IPS-20b (cell line): ENCODE measurements around the gene BTBD16.

Experiments used
- H3K27ac ChIP-seq: one replicate; pipeline ENCODE4 v1.5.1; 2013; ENCODE audit warnings: low read length
- H3K27me3 ChIP-seq: 2 replicates; pipeline ENCODE4 v1.6.1; 2013; ENCODE audit warnings: mild to moderate bottlenecking, low read length, inconsistent platforms; ENCODE audit not compliant: insufficient read depth
- H3K36me3 ChIP-seq: 2 replicates; pipeline ENCODE4 v1.6.1; 2013; ENCODE audit warnings: low read depth, mild to moderate bottlenecking, inconsistent platforms, low read length, moderate library complexity; ENCODE audit not compliant: insufficient read depth
- H3K4me1 ChIP-seq: 2 replicates; pipeline ENCODE4 v1.6.1; 2013; ENCODE audit warnings: mild to moderate bottlenecking, control low read depth, inconsistent platforms, low read length, moderate library complexity; ENCODE audit not compliant: insufficient read depth
- H3K4me3 ChIP-seq: 2 replicates; pipeline ENCODE4 v1.5.1; 2013; ENCODE audit warnings: mild to moderate bottlenecking, low read length, inconsistent platforms
- H3K9ac ChIP-seq: 2 replicates; pipeline ENCODE4 v1.6.1; 2013; ENCODE audit warnings: low read depth, mild to moderate bottlenecking, inconsistent platforms, low read length, moderate library complexity
- H3K9me3 ChIP-seq: 2 replicates; pipeline ENCODE4 v1.6.1; 2013; ENCODE audit warnings: mild to moderate bottlenecking, low read depth, low read length, inconsistent platforms; ENCODE audit not compliant: insufficient read depth

BTBD16 gene

GRCh38 chr10:122237331-122237990, 33.6 kb upstream of the BTBD16 start:
- H3K4me1 ChIP-seq = no peaks in the 10 kb centered on the region
- no peaks in the 10 kb centered on the region for H3K27me3 ChIP-seq
- H3K27ac ChIP-seq = no peak overlapping the region
- no peak overlapping the region for H3K4me3 ChIP-seq
- H3K9me3 ChIP-seq = no peaks in the 10 kb centered on the region
- H3K36me3 ChIP-seq = peaks cover 91% of the 10 kb centered on the region
- H3K9ac ChIP-seq = no peak overlapping the region

DNA sequence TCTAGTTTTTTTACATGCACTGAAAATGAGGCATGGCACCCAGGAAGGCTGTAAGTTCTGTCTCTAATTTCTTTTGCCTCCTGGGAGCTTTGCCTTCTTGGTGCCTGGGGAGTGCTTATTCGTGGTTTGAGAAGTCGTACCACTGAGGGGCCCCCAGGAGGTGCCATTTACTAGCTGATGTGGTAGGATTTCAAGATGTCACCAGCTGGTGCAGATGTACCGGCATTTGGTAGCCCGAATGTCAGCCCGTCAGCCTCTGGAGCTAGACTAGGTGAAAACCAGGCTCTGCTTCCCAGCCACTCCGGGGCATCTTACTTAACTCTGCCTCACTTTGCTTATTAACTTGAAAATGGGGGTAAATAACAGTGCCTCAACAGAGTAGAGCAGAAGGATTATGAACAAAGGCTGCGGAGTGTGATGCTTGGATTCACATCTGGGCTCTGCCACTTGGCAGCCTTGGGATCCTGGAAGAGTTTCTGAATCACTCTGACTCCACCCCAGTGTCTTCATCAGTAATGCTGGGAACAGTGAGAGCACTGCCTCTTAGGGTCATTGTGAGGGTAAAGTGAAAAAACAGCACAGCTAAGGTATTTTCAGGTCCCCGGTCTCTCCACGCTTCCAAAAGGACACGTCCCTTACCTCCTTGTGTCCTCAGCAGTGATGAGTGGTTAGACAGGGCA, 31.4 kb upstream of the BTBD16 start:
- no peak overlapping the region for H3K9ac ChIP-seq
- H3K27me3 ChIP-seq = no peaks in the 10 kb centered on the region
- no peak overlapping the region for H3K4me3 ChIP-seq
- no peaks in the 10 kb centered on the region for H3K4me1 ChIP-seq
- H3K36me3 ChIP-seq = peaks cover 91% of the 10 kb centered on the region
- H3K27ac ChIP-seq = no peak overlapping the region
- no peaks in the 10 kb centered on the region for H3K9me3 ChIP-seq

- no peak overlapping the region for H3K9ac ChIP-seq
- H3K27me3 ChIP-seq = no peaks in the 10 kb centered on the region
- H3K9me3 ChIP-seq = no peaks in the 10 kb centered on the region
- H3K27ac ChIP-seq = no peak overlapping the region
- H3K36me3 ChIP-seq = peaks cover 97% of the 10 kb centered on the region
- H3K4me1 ChIP-seq = no peaks in the 10 kb centered on the region
- H3K4me3 ChIP-seq = no peak overlapping the region
These were observed 30.7 kb upstream of the BTBD16 start for GRCh38 chr10:122240401-122240800.

GRCh38 chr10:122241836-122242235, 29.3 kb upstream of the BTBD16 start:
- Histone ChIP-seq H3K27ac (no peak overlapping the region), H3K9ac (no peak overlapping the region), H3K4me3 (no peak overlapping the region), H3K36me3 (peaks cover 96% of the 10 kb centered on the region), H3K9me3 (no peaks in the 10 kb centered on the region), H3K4me1 (no peaks in the 10 kb centered on the region), H3K27me3 (no peaks in the 10 kb centered on the region)

DNA sequence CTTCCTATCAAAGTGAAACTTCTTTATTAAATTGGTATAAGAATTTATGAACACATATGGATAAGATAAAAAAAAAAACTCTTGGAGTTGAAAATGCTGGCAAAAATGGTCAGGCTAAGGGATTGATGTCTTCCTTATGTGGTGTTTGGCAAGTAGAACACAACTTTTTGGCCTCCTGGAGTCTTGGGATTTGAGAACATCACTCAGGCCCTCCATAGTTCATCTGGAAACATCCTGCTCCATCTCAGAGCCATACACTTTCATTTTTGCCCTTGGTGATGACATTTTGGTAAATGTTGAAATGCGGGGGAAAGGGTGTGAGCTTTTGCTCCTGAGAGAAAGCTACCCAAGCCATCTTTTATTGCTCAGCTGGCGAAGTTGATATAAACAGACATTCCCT, 27.5 kb upstream of the BTBD16 start:
- H3K27me3 ChIP-seq = no peaks in the 10 kb centered on the region
- H3K4me3 ChIP-seq = no peak overlapping the region
- no peak overlapping the region for H3K27ac ChIP-seq
- peaks cover 89% of the 10 kb centered on the region for H3K36me3 ChIP-seq
- H3K4me1 ChIP-seq = no peaks in the 10 kb centered on the region
- no peaks in the 10 kb centered on the region for H3K9me3 ChIP-seq
- no peak overlapping the region for H3K9ac ChIP-seq

GRCh38 chr10:122244001-122244975, 26.8 kb upstream of the BTBD16 start:
- no peak overlapping the region for H3K27ac ChIP-seq
- H3K4me1 ChIP-seq = no peaks in the 10 kb centered on the region
- no peaks in the 10 kb centered on the region for H3K27me3 ChIP-seq
- H3K36me3 ChIP-seq = peaks cover 89% of the 10 kb centered on the region
- H3K9me3 ChIP-seq = no peaks in the 10 kb centered on the region
- no peak overlapping the region for H3K4me3 ChIP-seq
- no peak overlapping the region for H3K9ac ChIP-seq

GRCh38 chr10:122245136-122245535, 26.0 kb upstream of the BTBD16 start:
- Histone ChIP-seq H3K36me3 (peaks cover 89% of the 10 kb centered on the region), H3K4me3 (no peak overlapping the region), H3K4me1 (no peaks in the 10 kb centered on the region), H3K27me3 (no peaks in the 10 kb centered on the region), H3K27ac (no peak overlapping the region), H3K9ac (no peak overlapping the region), H3K9me3 (no peaks in the 10 kb centered on the region)

- H3K36me3 ChIP-seq = peaks cover 82% of the 10 kb centered on the region
- no peak overlapping the region for H3K4me3 ChIP-seq
- no peak overlapping the region for H3K27ac ChIP-seq
- no peaks in the 10 kb centered on the region for H3K4me1 ChIP-seq
- no peaks in the 10 kb centered on the region for H3K9me3 ChIP-seq
- no peaks in the 10 kb centered on the region for H3K27me3 ChIP-seq
- no peak overlapping the region for H3K9ac ChIP-seq
These were observed 25.2 kb upstream of the BTBD16 start for GRCh38 chr10:122245897-122246296.

GRCh38 chr10:122246830-122247520, 24.1 kb upstream of the BTBD16 start:
- Histone ChIP-seq H3K9ac (no peak overlapping the region), H3K9me3 (no peaks in the 10 kb centered on the region), H3K4me3 (no peak overlapping the region), H3K4me1 (no peaks in the 10 kb centered on the region), H3K27ac (no peak overlapping the region), H3K27me3 (no peaks in the 10 kb centered on the region), H3K36me3 (peaks cover 80% of the 10 kb centered on the region)

DNA sequence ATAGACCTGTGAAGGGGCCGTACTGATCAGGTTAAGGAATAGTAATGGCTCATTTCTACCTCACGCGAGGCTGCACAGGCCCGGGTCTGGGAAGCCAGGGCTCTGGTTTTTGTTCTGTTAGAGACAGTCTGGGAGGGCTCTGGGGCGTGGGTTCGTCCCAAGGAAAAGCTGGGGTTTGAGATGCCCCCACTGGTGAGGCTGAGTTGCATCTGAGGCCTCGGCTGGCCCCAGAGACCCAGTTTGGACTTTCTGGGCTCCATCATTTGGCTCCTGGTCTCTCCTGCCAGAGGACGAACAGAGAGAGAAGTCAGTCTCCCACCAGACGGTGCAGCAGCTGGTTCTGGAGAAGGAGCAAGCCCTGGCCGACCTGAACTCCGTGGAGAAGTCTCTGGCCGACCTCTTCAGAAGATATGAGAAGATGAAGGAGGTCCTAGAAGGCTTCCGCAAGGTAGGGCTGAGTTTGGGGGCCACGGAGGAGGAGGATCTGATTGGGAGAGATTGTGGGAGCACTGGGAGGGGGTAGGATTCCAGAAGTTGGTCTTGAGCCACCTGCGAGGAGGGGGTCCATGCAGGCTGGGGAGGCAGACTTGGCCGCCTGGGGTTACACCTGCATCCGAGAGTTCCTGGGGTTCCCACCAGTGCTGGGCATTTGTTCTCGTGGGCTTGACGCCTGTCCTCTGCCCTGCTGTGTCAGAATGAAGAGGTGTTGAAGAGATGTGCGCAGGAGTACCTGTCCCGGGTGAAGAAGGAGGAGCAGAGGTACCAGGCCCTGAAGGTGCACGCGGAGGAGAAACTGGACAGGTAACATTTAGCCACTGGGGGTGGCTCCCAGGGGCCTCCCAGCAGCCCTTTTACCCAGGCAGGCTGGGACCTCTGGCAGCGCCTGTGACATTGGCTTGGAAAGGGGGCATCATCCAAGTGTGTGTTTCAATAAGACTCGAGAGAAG, 22.5 kb upstream of the BTBD16 start:
- H3K27me3 ChIP-seq = no peaks in the 10 kb centered on the region
- no peaks in the 10 kb centered on the region for H3K4me1 ChIP-seq
- no peak overlapping the region for H3K27ac ChIP-seq
- H3K36me3 ChIP-seq = peaks cover 74% of the 10 kb centered on the region
- H3K9ac ChIP-seq = no peak overlapping the region
- no peaks in the 10 kb centered on the region for H3K9me3 ChIP-seq
- no peak overlapping the region for H3K4me3 ChIP-seq
